Mesendoderm (in vitro differentiated cells): ENCODE measurements around the gene NDUFS3.
A peak's percentile ranks its signal among the peaks of the same experiment; 100 is the strongest.

Source experiments
- DNase-seq: peaks from one replicate; pipeline ENCODE4 v3.0.0; 2013
- H2AK5ac ChIP-seq: 2 replicates; pipeline ENCODE4 v1.6.1; 2013; ENCODE audit warnings: low read length, inconsistent platforms
- H2BK120ac ChIP-seq: 2 replicates; pipeline ENCODE4 v1.6.1; 2013; ENCODE audit warnings: low read depth, mild to moderate bottlenecking, low read length, moderate library complexity, mixed read lengths
- H2BK15ac ChIP-seq: replicated peaks from 2 replicates; pipeline ENCODE4 v1.6.1; 2013; ENCODE audit warnings: low read depth, mild to moderate bottlenecking, moderate library complexity
- H2BK5ac ChIP-seq: 2 replicates; pipeline ENCODE4 v1.6.1; 2013; ENCODE audit warnings: low read length, inconsistent platforms
- H3K18ac ChIP-seq: 2 replicates; pipeline ENCODE4 v1.6.1; 2013; ENCODE audit warnings: mild to moderate bottlenecking, low read length, mixed read lengths
- H3K23ac ChIP-seq: one replicate; pipeline ENCODE4 v1.6.1; 2013; ENCODE audit warnings: low read length
- H3K27ac ChIP-seq: 2 replicates; pipeline ENCODE4 v1.5.1; 2013; ENCODE audit warnings: low read depth, mild to moderate bottlenecking, inconsistent platforms, low read length, moderate library complexity
- H3K27me3 ChIP-seq: 2 replicates; pipeline ENCODE4 v1.6.1; 2013; ENCODE audit warnings: low read length, control low read depth, mild to moderate bottlenecking, inconsistent platforms; ENCODE audit not compliant: insufficient read depth, poor library complexity
- H3K36me3 ChIP-seq: 2 replicates; pipeline ENCODE4 v1.6.1; 2013; ENCODE audit warnings: low read length, inconsistent platforms; ENCODE audit not compliant: control insufficient read depth, insufficient read depth
- H3K4ac ChIP-seq: one replicate; pipeline ENCODE4 v1.6.1; 2013; ENCODE audit warnings: low read depth, mild to moderate bottlenecking, low read length, moderate library complexity
- H3K4me1 ChIP-seq: 2 replicates; pipeline ENCODE4 v1.6.1; 2013; ENCODE audit warnings: low read depth, low read length, inconsistent platforms; ENCODE audit not compliant: control insufficient read depth
- H3K4me2 ChIP-seq: 2 replicates; pipeline ENCODE4 v1.6.1; 2013; ENCODE audit warnings: low read length
- H3K4me3 ChIP-seq: 2 replicates; pipeline ENCODE4 v1.5.1; 2013; ENCODE audit warnings: mild to moderate bottlenecking, low read length
- H3K56ac ChIP-seq: one replicate; pipeline ENCODE4 v1.6.1; 2013; ENCODE audit warnings: low read length
- H3K79me1 ChIP-seq: 2 replicates; pipeline ENCODE4 v1.6.1; 2013; ENCODE audit warnings: low read length, inconsistent platforms
- H3K79me2 ChIP-seq: 2 replicates; pipeline ENCODE4 v1.6.1; 2013; ENCODE audit warnings: mild to moderate bottlenecking, low read length; ENCODE audit not compliant: control insufficient read depth, insufficient read depth
- H3K9ac ChIP-seq: 2 replicates; pipeline ENCODE4 v1.6.1; 2013; ENCODE audit warnings: low read length, inconsistent platforms
- H4K5ac ChIP-seq: one replicate; pipeline ENCODE4 v1.6.1; 2013; ENCODE audit warnings: low read length
- H4K8ac ChIP-seq: one replicate; pipeline ENCODE4 v1.6.1; 2013; ENCODE audit warnings: low read depth, mild to moderate bottlenecking, control low read depth, low read length, moderate library complexity
- WGBS: extraction: QIAGEN DNeasy Blood & Tissue Kit; methylation state at CpG from one replicate; pipeline ENCODE4 v1.1.7; 2013; ENCODE audit warnings: low lambda C conversion rate, missing lambda C conversion rate; ENCODE audit not compliant: insufficient coverage; ENCODE audit errors: extremely low coverage; 5-methylcytosine and 5-hydroxymethylcytosine counted together

Gene NDUFS3

DNA sequence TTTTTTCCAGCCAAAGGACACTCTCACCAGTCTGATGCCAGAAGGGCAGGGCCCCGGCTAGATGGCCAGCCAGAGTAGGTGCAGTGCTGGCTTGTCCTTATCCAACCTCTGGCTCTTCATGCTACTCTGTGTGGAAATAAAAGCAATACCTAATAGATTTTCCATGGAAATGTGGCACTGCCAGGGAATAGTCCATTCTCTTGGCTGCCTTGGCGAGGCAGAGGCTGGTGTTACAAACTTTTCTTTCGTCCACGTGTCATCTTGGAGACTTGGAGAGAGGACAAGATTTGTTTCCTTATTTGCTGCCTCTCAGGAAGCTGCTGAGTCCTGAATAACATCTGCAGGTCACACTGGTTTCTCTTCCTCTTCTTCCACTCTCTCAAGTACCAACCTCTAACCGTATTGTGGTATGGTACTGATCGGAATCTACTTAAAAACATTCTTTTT, 32.5 kb downstream of the NDUFS3 start:
- Histone ChIP-seq H4K8ac (no peak overlapping the region), H2BK15ac (no peak overlapping the region), H3K4me1 (no peaks in the 10 kb centered on the region), H3K79me1 (no peaks in the 10 kb centered on the region), H3K4me2 (no peak overlapping the region), H3K27me3 (no peaks in the 10 kb centered on the region), H2BK120ac (no peak overlapping the region), H3K4me3 (no peak overlapping the region), H3K36me3 (no peaks in the 10 kb centered on the region), H3K56ac (no peak overlapping the region), H2BK5ac (no peak overlapping the region), H4K5ac (no peak overlapping the region), H3K27ac (no peak overlapping the region), H3K23ac (no peak overlapping the region), H3K18ac (no peak overlapping the region), H2AK5ac (no peak overlapping the region), H3K4ac (no peak overlapping the region), H3K9ac (no peak overlapping the region), H3K79me2 (no peaks in the 10 kb centered on the region)
- no CpG with 5 or more reads among the region's 6 CpGs for WGBS
- no peak for DNase-seq

DNA sequence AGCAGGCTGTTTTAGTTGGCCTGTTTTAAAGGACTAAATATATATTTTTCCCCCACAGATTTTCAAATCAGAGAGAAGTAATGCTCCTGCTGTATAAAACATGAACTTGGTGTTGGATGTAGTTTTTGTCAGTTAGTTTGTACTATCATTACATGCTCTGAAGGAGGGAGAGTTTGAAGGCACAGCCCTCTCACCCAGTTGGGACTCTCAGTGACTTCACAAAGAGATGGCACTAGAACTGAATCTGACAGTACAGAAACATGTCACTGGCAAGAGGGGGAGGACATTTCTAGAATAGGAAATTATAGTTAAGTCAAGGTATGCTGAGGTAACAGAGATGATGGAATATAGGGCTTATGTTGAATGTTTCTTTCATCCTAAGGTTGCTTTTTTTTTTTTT, 36.4 kb downstream of the NDUFS3 start:
- Histone ChIP-seq H3K27me3 (no peaks in the 10 kb centered on the region), H3K56ac (no peak overlapping the region), H2BK120ac (no peak overlapping the region), H2AK5ac (no peak overlapping the region), H2BK5ac (no peak overlapping the region), H3K23ac (no peak overlapping the region), H3K4me2 (no peak overlapping the region), H3K79me2 (no peaks in the 10 kb centered on the region), H3K4ac (no peak overlapping the region), H3K18ac (no peak overlapping the region), H3K4me1 (no peaks in the 10 kb centered on the region), H3K4me3 (no peak overlapping the region), H4K5ac (no peak overlapping the region), H4K8ac (no peak overlapping the region), H3K36me3 (peaks cover 2% of the 10 kb centered on the region), H3K27ac (no peak overlapping the region), H2BK15ac (no peak overlapping the region), H3K9ac (no peak overlapping the region), H3K79me1 (no peaks in the 10 kb centered on the region)
- DNase-seq: no peak

DNA sequence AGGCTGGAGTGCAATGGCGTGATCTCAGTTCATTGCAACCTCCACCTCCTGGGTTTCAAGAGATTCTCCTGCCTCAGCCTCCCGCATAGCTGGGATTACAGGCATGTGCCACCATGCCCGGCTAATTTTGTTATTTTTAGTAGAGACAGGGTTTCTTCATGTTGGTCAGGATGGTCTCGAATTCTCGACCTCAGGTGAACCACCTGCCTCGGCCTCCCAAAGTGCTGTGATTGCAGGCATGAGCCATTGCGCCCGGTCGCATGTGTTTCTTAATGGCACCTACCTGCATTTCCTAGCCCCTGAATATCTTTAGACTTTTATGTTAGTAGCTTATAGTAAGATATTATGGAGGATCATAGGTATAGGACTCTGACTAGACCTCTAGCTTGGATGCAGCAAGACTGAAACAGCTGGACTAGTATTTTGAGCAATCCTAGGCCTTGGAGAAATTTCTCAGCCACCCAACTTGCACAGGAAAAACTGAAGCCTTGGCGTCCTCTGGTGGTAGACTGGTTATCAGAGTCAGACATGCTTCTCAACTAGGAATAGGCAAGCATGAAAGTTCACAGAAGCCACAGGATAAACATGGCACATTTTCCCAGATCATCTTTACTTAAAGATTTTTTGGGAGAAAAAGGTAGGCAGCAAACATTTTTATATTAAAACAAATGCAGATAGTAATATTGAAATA, 38.0 kb downstream of the NDUFS3 start:
- no peak overlapping the region for H3K27ac ChIP-seq
- peaks cover 4% of the 10 kb centered on the region for H3K36me3 ChIP-seq

DNA sequence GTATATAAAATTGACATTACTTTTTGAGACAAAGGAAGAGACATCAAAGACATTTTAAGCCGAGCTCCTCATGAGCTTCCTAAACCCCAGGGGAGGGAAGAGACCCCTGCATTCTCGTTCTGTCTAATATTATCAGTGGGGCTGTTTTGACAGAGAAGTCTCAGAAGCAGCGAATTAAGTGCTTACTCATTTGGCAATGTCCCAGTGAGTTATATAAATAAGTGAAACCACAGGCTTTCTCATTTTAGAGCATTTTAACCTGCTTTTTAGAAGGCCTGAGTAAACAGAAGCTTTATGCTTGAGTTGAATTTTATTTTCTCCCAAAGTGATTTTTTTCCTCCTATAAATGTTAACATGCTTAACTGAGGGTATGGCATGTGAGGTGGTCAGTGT, 38.5 kb downstream of the NDUFS3 start:
- H3K4me3 ChIP-seq: no peak overlapping the region
- H3K4me2 ChIP-seq: no peak overlapping the region
- no peak overlapping the region for H2AK5ac ChIP-seq
- no peak overlapping the region for H3K18ac ChIP-seq
- H3K27ac ChIP-seq: no peak overlapping the region
- DNase-seq: no peak
- H3K4ac ChIP-seq: no peak overlapping the region
- H3K9ac ChIP-seq: no peak overlapping the region
- H2BK5ac ChIP-seq: no peak overlapping the region
- H4K8ac ChIP-seq: no peak overlapping the region
- H3K36me3 ChIP-seq: peaks cover 4% of the 10 kb centered on the region
- H3K56ac ChIP-seq: no peak overlapping the region
- H2BK120ac ChIP-seq: no peak overlapping the region
- H3K27me3 ChIP-seq: no peaks in the 10 kb centered on the region
- no peaks in the 10 kb centered on the region for H3K79me2 ChIP-seq
- H3K23ac ChIP-seq: no peak overlapping the region
- H2BK15ac ChIP-seq: no peak overlapping the region
- no peak overlapping the region for H4K5ac ChIP-seq
- no peaks in the 10 kb centered on the region for H3K4me1 ChIP-seq
- H3K79me1 ChIP-seq: no peaks in the 10 kb centered on the region
- no CpG with 5 or more reads among the region's 3 CpGs for WGBS

More for the DNA sequence above, 38.0 kb downstream of the NDUFS3 start:
- Histone ChIP-seq H2BK15ac (no peak overlapping the region), H2AK5ac (no peak overlapping the region), H2BK120ac (no peak overlapping the region), H3K27me3 (no peaks in the 10 kb centered on the region), H3K4me2 (no peak overlapping the region), H4K8ac (no peak overlapping the region), H3K9ac (no peak overlapping the region), H3K79me2 (no peaks in the 10 kb centered on the region), H3K56ac (no peak overlapping the region), H2BK5ac (no peak overlapping the region), H3K23ac (no peak overlapping the region), H3K79me1 (no peaks in the 10 kb centered on the region), H3K4me1 (no peaks in the 10 kb centered on the region), H3K4me3 (no peak overlapping the region), H4K5ac (no peak overlapping the region), H3K4ac (no peak overlapping the region), H3K18ac (no peak overlapping the region)
- WGBS: no CpG with 5 or more reads among the region's 10 CpGs
- DNase-seq: peak; percentile 75

DNA sequence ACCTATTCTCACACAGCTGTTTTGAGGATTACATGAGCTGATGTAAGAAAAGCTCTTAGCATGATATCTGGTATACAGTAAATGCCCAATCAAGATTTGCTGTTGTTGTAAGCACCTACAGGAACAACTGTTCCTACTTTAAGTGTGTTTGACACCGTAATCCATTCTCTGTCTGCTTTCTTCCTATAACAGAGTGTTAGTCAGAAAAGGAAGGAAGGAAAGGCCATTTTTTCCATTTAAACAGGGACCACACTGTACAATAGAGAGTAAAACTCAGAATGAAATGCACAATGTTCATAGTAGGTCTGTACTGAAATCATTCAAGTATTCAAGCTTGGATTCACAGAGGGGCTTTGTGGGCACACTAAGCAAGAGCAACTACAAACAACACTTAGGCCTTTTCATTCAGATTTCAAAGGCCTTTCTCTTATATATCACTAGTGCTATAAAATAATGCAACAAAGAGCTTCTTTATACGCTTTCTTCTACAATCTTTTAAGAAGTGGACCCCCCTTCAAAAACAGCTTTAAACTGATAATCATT, 42.0 kb downstream of the NDUFS3 start:
- H3K36me3 ChIP-seq: peaks cover 4% of the 10 kb centered on the region

DNA sequence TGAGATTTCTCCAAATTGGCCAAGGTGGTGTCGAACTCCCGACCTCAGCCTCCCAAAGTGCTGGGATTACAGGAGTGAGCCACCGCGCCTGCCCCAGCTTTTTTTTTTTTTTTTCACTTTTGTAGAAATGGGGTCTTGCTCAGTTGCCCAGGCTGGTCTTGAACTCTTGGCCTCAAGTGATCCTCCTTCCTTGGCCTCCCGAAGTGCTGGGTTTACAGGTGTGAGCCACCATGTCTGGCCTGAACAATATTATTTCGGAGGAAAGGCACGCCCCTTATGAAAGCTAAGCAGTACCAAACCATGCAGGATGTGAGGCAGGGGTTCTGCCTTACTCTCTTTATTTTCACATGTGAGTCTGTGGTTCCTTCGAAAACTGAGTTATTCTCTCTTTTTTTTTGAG, 47.4 kb downstream of the NDUFS3 start:
- no peaks in the 10 kb centered on the region for H3K79me1 ChIP-seq
- no peak overlapping the region for H3K4me2 ChIP-seq
- WGBS: no CpG with 5 or more reads among the region's 8 CpGs
- H3K23ac ChIP-seq: no peak overlapping the region
- no peak overlapping the region for H3K4me3 ChIP-seq
- H4K8ac ChIP-seq: no peak overlapping the region
- no peaks in the 10 kb centered on the region for H3K4me1 ChIP-seq
- no peaks in the 10 kb centered on the region for H3K27me3 ChIP-seq
- H3K27ac ChIP-seq: no peak overlapping the region
- H3K36me3 ChIP-seq: peaks cover 5% of the 10 kb centered on the region
- H2BK5ac ChIP-seq: no peak overlapping the region
- H3K79me2 ChIP-seq: no peaks in the 10 kb centered on the region
- no peak for DNase-seq
- H3K56ac ChIP-seq: no peak overlapping the region
- H2BK120ac ChIP-seq: no peak overlapping the region
- H3K4ac ChIP-seq: no peak overlapping the region
- H2AK5ac ChIP-seq: no peak overlapping the region
- H3K18ac ChIP-seq: no peak overlapping the region
- H3K9ac ChIP-seq: no peak overlapping the region
- H4K5ac ChIP-seq: no peak overlapping the region
- no peak overlapping the region for H2BK15ac ChIP-seq

More for the DNA sequence above, 42.0 kb downstream of the NDUFS3 start:
- Histone ChIP-seq H3K4me3 (no peak overlapping the region), H3K79me1 (no peaks in the 10 kb centered on the region), H3K4ac (no peak overlapping the region), H2AK5ac (no peak overlapping the region), H3K4me2 (no peak overlapping the region), H2BK5ac (no peak overlapping the region), H3K4me1 (no peaks in the 10 kb centered on the region), H3K23ac (no peak overlapping the region), H3K79me2 (no peaks in the 10 kb centered on the region), H3K27ac (no peak overlapping the region), H2BK120ac (no peak overlapping the region), H4K5ac (no peak overlapping the region), H3K27me3 (no peaks in the 10 kb centered on the region), H4K8ac (no peak overlapping the region), H2BK15ac (no peak overlapping the region), H3K56ac (no peak overlapping the region), H3K9ac (no peak overlapping the region), H3K18ac (no peak overlapping the region)
- no peak for DNase-seq
- WGBS: no CpG with 5 or more reads among the region's 2 CpGs
